ENCODE data around the gene COPA. TPM values are rescaled to one million over a fixed set of nuclear protein-coding genes. Genes with fewer than 3 reads are reported as not detected.
A peak's percentile ranks its signal among the peaks of the same experiment; 100 is the strongest.

Gene COPA
- total RNA-seq, 2 donors from 2014 or later, result 108 to 147 TPM

DNA sequence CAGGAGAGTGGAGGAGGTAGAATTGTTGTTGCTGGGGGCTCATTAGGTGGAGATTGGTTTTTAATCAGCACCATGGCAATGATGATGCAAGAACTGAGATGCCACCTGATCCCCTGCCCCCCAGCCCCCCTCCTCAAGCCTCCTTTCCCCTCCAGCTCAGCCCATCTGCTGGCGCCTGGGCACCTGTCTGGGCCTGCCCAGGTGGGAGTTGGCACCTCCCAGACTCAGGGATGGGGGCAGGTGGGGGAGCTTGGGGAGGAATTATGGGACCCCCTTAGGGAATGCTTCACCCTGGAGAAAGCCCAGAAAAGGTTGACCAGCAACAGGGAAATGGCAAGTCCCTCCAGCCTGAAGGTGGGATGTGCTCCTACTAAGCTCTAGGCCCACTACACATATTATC, 22.3 kb upstream of the COPA start:
- intact Hi-C loops (cut with DNase I), result no loop called here
- DNase-seq (no peak), ATAC-seq (no peak)

- ATAC-seq (no peak), DNase-seq (no peak)
Observed at GRCh38 chr1:160363951-160364735, 21.1 kb upstream of the COPA start.

DNA sequence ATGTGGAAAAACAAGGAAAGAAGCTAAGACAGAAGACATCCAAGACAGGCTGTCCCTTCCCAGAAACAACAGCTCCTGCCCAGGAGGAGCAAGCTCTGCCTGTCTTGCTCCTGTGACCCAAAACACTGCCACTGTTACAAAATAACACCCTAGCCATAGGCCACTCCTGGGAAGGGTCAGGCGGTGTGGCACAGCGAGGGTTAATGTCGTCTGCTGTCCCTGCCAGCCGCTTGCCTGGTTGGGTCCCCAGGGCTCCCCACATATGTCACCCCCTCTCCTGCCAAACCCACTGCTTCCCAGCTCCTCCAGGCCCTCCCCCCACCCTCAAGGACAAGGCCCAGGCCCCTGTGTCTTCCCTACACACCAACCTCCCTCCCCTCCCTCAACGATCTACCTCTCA, 20.0 kb upstream of the COPA start:
- intact Hi-C loops (cut with DNase I), result no loop called here
- ATAC-seq (no peak), DNase-seq (no peak)

More at GRCh38 chr1:160363951-160364735, 21.1 kb upstream of the COPA start:
- intact Hi-C loops (cut with DNase I), result no loop called here

- intact Hi-C loops (cut with DNase I), result no loop called here
- DNase-seq (no peak), ATAC-seq (no peak)
Observed at GRCh38 chr1:160362168-160362957, 19.3 kb upstream of the COPA start.

- DNase-seq (no peak), ATAC-seq (no peak)
- intact Hi-C loops (cut with DNase I), result no loop called here
Observed at GRCh38 chr1:160361814-160362167, 18.7 kb upstream of the COPA start.

DNA sequence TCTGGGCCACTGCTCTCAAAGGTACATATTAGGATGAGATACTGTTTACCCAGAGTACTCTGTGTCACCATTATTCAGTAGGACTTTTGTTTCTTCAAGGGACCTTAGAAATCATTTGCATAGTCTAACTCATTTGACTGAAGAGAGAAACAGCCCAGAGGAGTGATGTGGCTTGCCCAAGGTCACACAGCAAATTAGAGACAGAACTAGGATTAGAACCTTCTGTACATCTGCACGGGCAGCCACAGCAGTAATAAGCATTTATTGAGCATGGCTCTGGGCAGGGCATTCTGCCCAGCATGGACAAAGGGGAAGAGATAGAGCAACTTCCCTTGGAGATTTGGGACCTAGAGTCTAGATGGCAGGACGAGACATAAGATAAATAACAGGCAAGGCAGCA, 18.1 kb upstream of the COPA start:
- DNase-seq (no peak), ATAC-seq (no peak)
- intact Hi-C loops (cut with DNase I), result no loop called here

GRCh38 chr1:160360227-160360695, 17.2 kb upstream of the COPA start:
- intact Hi-C loops (cut with DNase I), result no loop called here
- ATAC-seq, result no peak
- no peak for DNase-seq

DNA sequence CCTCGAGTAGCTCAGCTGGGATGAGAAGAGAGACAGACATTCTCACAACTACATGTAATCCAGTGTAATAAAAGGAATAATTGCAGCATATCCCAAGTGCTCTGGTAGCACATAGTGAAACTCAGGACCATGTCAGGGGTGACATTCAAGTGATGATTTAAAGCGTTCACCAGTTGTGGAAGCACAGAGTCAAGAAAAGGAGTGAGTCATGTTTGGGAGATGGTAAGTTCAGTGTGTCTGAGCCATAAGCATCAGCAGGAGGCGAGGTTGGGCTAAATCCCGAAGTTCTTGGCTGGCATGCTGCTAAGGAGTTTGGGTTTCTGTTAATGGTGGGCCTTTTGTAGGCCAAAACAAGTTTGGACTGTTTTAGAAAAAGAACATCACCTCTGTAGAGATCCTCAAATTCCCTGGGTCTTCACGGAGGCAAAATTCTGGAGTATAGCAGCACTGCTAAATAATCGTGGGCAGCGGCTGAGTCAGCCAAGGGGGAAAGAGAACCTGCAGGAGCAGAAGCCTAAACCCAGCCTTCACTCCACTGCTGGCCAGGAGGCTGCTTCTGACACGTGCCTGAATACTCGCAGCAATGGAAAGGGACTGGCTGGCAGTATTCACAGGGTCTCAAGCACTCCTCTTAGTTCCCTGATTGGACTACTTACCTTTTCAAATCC, 16.6 kb upstream of the COPA start:
- DNase-seq (no peak), ATAC-seq (no peak)
- intact Hi-C loops (cut with DNase I), result no loop called here

DNA sequence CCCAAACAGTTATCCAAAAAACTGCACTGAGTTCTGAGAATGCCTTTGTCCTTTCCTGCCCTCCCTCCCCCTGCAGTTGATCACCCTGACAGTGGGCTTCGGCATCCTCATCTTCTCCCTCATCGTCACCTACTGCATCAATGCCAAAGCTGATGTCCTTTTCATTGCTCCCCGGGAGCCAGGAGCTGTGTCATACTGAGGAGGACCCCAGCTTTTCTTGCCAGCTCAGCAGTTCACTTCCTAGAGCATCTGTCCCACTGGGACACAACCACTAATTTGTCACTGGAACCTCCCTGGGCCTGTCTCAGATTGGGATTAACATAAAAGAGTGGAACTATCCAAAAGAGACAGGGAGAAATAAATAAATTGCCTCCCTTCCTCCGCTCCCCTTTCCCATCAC, 15.0 kb upstream of the COPA start:
- intact Hi-C loops (cut with DNase I), result no loop called here
- no peak for ATAC-seq
- DNase-seq, result no peak

- no peak for DNase-seq
- intact Hi-C loops (cut with DNase I), result no loop called here
- ATAC-seq, result peak in 1 of 2 donors; percentile 51
Observed at GRCh38 chr1:160357286-160358002, 14.4 kb upstream of the COPA start.

GRCh38 chr1:160354388-160354985, 11.4 kb upstream of the COPA start:
- intact Hi-C loops (cut with DNase I), result no loop called here
- no peak for DNase-seq
- no peak for ATAC-seq

DNA sequence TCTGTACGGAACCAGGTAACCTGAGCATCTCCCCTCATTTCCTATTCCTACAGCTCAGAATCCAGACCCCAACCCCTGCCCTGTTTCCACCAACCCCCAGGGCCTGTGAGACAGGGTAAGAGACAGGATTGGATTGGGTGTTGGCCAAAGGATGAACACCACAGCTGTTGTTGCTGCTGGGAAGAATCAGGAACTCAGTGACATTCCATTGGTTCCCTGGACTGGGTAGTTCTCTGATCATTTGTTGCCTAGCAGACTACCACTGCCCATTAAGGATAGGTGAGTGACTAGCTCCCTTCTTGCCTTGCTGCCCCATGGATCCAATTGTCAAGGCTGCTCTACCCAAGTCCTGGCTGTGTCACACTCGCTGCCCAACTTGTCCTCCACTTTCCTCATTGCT, 10.2 kb upstream of the COPA start:
- DNase-seq (no peak), ATAC-seq (no peak)
- intact Hi-C loops (cut with DNase I), result no loop called here

DNA sequence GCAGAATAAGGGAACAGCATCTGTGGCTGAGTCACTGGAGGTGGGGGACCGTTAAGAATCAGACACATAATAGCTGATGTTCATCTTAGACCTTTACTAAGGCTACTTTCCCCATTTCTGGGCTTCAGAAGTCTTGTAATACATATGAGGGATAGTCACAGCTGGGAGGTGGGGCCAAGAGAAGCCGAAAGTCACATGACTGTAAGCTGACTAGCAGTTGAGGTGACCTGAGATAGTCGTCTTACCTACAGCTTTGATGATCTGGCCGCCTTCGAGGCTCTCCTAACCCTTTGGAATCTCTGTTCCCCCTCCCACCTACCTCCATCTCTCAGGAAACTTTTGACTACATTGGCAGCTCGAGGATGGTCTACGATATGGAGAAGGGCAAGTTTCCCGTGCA, 9.5 kb upstream of the COPA start:
- no peak for ATAC-seq
- intact Hi-C loops (cut with DNase I), result no loop called here
- no peak for DNase-seq

- DNase-seq (no peak), ATAC-seq (peak; percentile 63 to 85)
- intact Hi-C loops (cut with DNase I), result no loop called here
Observed at GRCh38 chr1:160351629-160352028, 8.6 kb upstream of the COPA start.

GRCh38 chr1:160346958-160347357, 3.9 kb upstream of the COPA start:
- no peak for ATAC-seq
- intact Hi-C loops (cut with DNase I), result loop anchor here in 1 of 2 donors (10.0 kb wide), 1 partner anchor 58 kb away; the partner anchor contains the start of gene VANGL2
- DNase-seq, result no peak

DNA sequence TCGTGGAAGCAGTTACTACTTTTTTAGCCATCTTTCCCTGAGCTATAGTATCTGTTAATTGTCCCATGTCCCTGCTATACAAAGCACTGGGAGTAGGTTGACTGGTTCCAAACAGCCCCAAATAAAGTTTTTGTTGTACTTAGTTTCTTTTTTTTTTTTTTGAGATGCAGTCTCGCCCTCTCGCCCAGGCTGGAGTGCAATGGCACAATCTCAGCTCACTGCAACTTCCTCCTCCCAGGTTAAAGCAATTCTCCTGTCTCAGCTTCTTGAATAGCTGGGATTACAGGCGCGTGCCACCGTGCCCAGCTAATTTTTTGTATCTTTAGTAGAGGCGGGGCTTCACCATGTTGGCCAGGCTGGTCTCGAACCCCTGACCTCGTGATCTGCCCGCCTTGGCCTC, 3.4 kb upstream of the COPA start:
- intact Hi-C loops (cut with DNase I), result loop anchor here in 1 of 2 donors (10.0 kb wide), 1 partner anchor 58 kb away; the partner anchor contains the start of gene VANGL2
- ATAC-seq, result no peak
- DNase-seq, result no peak

DNA sequence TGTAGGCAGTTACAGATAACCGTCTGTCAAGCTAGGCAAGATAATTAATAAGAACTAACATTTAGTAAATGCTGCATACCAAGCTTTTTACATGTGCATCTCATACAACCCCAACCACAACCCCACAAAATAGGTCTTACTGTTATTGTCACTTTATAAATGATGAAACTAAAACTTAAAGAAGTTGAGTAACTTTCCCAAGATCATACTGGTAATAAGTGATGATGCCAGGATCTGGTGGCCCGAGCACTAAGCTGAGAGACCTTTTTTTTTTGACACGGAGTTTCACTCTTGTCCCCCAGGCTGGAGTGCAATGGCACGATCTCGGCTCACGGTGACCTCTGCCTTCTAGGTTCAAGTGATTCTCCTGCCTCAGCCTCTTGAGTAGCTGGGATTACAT, 1.9 kb upstream of the COPA start:
- DNase-seq (no peak), ATAC-seq (no peak)
- intact Hi-C loops (cut with DNase I), result loop anchor here in 1 of 2 donors (5.0 to 10.0 kb wide), 2 partner anchors 60 to 248 kb away; partner anchors contain the start of genes IGSF8 and VANGL2

GRCh38 chr1:160344241-160344640, 1.2 kb upstream of the COPA start:
- intact Hi-C loops (cut with DNase I), result loop anchor here in 1 of 2 donors (5.0 to 10.0 kb wide), 2 partner anchors 61 to 247 kb away; partner anchors contain the start of genes IGSF8 and VANGL2
- no peak for DNase-seq
- no peak for ATAC-seq

DNA sequence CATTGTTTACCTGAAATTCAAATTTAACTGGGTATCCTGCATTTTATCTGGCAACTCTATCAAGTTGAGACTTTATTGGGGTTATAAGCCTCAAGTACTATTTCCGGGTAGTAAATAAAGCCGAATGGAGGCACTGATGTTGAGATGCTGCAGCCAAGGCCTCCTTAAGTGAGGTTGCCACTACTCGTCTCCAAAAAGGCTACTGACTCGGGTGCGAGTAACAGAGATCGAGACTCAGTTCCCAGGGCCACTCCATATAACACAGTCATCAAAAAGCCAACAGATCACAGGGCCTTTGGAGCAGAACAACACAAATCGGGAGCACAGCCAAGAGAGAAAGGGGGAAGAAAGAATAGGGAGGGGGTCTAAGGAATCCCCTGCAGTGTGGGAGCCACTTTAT, 524 bp downstream of the COPA start:
- intact Hi-C loops (cut with DNase I), result loop anchor here in 1 of 2 donors (5.0 to 10.0 kb wide), 2 partner anchors 62 to 245 kb away; partner anchors contain the start of genes IGSF8 and VANGL2
- peak; percentile 6 to 18 for ATAC-seq
- DNase-seq, result no peak
